DMS53 treated with DMSO at 0.1 percent for 48 hours (cell line): ENCODE results near the gene TNFAIP2.

ENCODE experiments used
- DNase-seq: peaks from one replicate; lab custom pipeline; 2025; ENCODE audit not compliant: unreplicated experiment; lab: John Stamatoyannopoulos, UW

Gene TNFAIP2

GRCh38 chr14:103185051-103186029, 62.1 kb downstream of the TNFAIP2 start:
- DNase-seq: no peak

GRCh38 chr14:103186241-103186822, 63.1 kb downstream of the TNFAIP2 start:
- DNase-seq: no peak
